ENCODE results near the gene MOB3B. TPM values are rescaled to one million over a fixed set of nuclear protein-coding genes. Genes with fewer than 3 reads are reported as not detected.
A peak's percentile ranks its signal among the peaks of the same experiment; 100 is the strongest.
"Not testable (repeated sequence)": the region's sequence is repeated elsewhere in the genome, so short reads cannot be mapped to it uniquely, and the experiment has no call there.

Gene MOB3B
- total RNA-seq, 1 donor from 2014 or later: 14.0 TPM

GRCh38 chr9:27504259-27504658 is 25.4 kb downstream of the MOB3B start:
- no peak overlapping the region for H3K4me3 Mint-ChIP-seq

GRCh38 chr9:27503623-27504022 is 26.0 kb downstream of the MOB3B start:
- peak overlapping the region; percentile 49 for H3K27ac ChIP-seq
- no peak for DNase-seq (ENCODE audit: low spot score)
- no peaks in the 10 kb centered on the region for H3K9me3 ChIP-seq (ENCODE audit: low read depth)
- Mint-ChIP-seq H3K27ac (peak overlapping the region; percentile 62), H3K27me3 (ENCODE audit: insufficient read depth, low read depth) (peaks cover 6% of the 10 kb centered on the region), H3K36me3 (peaks cover 22% of the 10 kb centered on the region), H3K9me3 (peaks cover 18% of the 10 kb centered on the region), H3K4me3 (no peak overlapping the region), H3K4me1 (peaks cover 21% of the 10 kb centered on the region)
- H3K4me1 ChIP-seq: peaks cover 35% of the 10 kb centered on the region
- H3K27me3 ChIP-seq: no peaks in the 10 kb centered on the region
- H3F3A ChIP-seq (ENCODE audit: low read depth): peaks cover 20% of the 10 kb centered on the region
- peaks cover 46% of the 10 kb centered on the region for H3K79me2 ChIP-seq (ENCODE audit: low read depth)
- TF ChIP-seq EZH2phosphoT487 (IDR thresholded peaks at IDR 0.05) (no peak), EZH2 (IDR thresholded peaks at IDR 0.05) (no peak)
- TF ChIP-seq, protein P1, sequence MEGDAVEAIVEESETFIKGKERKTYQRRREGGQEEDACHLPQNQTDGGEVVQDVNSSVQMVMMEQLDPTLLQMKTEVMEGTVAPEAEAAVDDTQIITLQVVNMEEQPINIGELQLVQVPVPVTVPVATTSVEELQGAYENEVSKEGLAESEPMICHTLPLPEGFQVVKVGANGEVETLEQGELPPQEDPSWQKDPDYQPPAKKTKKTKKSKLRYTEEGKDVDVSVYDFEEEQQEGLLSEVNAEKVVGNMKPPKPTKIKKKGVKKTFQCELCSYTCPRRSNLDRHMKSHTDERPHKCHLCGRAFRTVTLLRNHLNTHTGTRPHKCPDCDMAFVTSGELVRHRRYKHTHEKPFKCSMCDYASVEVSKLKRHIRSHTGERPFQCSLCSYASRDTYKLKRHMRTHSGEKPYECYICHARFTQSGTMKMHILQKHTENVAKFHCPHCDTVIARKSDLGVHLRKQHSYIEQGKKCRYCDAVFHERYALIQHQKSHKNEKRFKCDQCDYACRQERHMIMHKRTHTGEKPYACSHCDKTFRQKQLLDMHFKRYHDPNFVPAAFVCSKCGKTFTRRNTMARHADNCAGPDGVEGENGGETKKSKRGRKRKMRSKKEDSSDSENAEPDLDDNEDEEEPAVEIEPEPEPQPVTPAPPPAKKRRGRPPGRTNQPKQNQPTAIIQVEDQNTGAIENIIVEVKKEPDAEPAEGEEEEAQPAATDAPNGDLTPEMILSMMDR (IDR thresholded peaks at IDR 0.05): no peak
- H3K36me3 ChIP-seq: no peaks in the 10 kb centered on the region
- H2AFZ ChIP-seq (replicated peaks): no peak overlapping the region
- peak overlapping the region; percentile 21 for H3K4me2 ChIP-seq
- no peak overlapping the region for H3K4me3 ChIP-seq
- H3K9ac ChIP-seq: no peak overlapping the region
- H4K20me1 ChIP-seq (ENCODE audit: low read depth): peaks cover 10% of the 10 kb centered on the region

More at GRCh38 chr9:27504259-27504658, 25.4 kb downstream of the MOB3B start:
- Histone ChIP-seq H3K4me3 (no peak overlapping the region), H3F3A (ENCODE audit: low read depth) (peaks cover 17% of the 10 kb centered on the region), H2AFZ (replicated peaks) (no peak overlapping the region), H3K27me3 (no peaks in the 10 kb centered on the region), H3K9me3 (ENCODE audit: low read depth) (no peaks in the 10 kb centered on the region), H4K20me1 (ENCODE audit: low read depth) (peaks cover 6% of the 10 kb centered on the region), H3K9ac (no peak overlapping the region), H3K27ac (no peak overlapping the region), H3K4me1 (peaks cover 29% of the 10 kb centered on the region), H3K36me3 (no peaks in the 10 kb centered on the region), H3K4me2 (no peak overlapping the region), H3K79me2 (ENCODE audit: low read depth) (peaks cover 39% of the 10 kb centered on the region)
- Mint-ChIP-seq H3K27ac (no peak overlapping the region), H3K4me1 (peaks cover 16% of the 10 kb centered on the region), H3K27me3 (ENCODE audit: insufficient read depth, low read depth) (peaks cover 6% of the 10 kb centered on the region), H3K36me3 (peaks cover 27% of the 10 kb centered on the region), H3K9me3 (peaks cover 18% of the 10 kb centered on the region)
- DNase-seq (ENCODE audit: low spot score): no peak
- TF ChIP-seq, protein P1 (IDR thresholded peaks at IDR 0.05): no peak

GRCh38 chr9:27500902-27501301 is 28.7 kb downstream of the MOB3B start:
- H3K4me3 ChIP-seq; DNase-seq (ENCODE audit: low spot score); H3K27me3 ChIP-seq; H3K9ac ChIP-seq; H3K4me3 Mint-ChIP-seq; H3K27ac ChIP-seq; H3K4me2 ChIP-seq; H3K9me3 ChIP-seq (ENCODE audit: low read depth); H3K27ac Mint-ChIP-seq; H3K27me3 Mint-ChIP-seq (ENCODE audit: insufficient read depth, low read depth); H3K36me3 ChIP-seq; H2AFZ ChIP-seq (replicated peaks): not testable (repeated sequence)
- Histone ChIP-seq H3K79me2 (ENCODE audit: low read depth) (peaks cover 63% of the 10 kb centered on the region), H3F3A (ENCODE audit: low read depth) (peaks cover 37% of the 10 kb centered on the region), H4K20me1 (ENCODE audit: low read depth) (peaks cover 22% of the 10 kb centered on the region), H3K4me1 (peaks cover 62% of the 10 kb centered on the region)
- H3K4me1 Mint-ChIP-seq: peaks cover 43% of the 10 kb centered on the region
- peaks cover 15% of the 10 kb centered on the region for H3K9me3 Mint-ChIP-seq
- peaks cover 13% of the 10 kb centered on the region for H3K36me3 Mint-ChIP-seq

- H3K4me3 Mint-ChIP-seq: no peak overlapping the region
- Histone ChIP-seq H3K9ac (no peak overlapping the region), H3K4me2 (peak overlapping the region; percentile 33), H3K79me2 (ENCODE audit: low read depth) (peaks cover 69% of the 10 kb centered on the region), H3K4me3 (no peak overlapping the region), H4K20me1 (ENCODE audit: low read depth) (peaks cover 22% of the 10 kb centered on the region), H3K4me1 (peaks cover 67% of the 10 kb centered on the region), H3K27ac (no peak overlapping the region), H3K36me3 (no peaks in the 10 kb centered on the region), H3K9me3 (ENCODE audit: low read depth) (no peaks in the 10 kb centered on the region), H3K27me3 (no peaks in the 10 kb centered on the region), H3F3A (ENCODE audit: low read depth) (peaks cover 37% of the 10 kb centered on the region), H2AFZ (replicated peaks) (no peak overlapping the region)
- DNase-seq (ENCODE audit: low spot score): no peak
- H3K27ac Mint-ChIP-seq: no peak overlapping the region
- peaks cover 11% of the 10 kb centered on the region for H3K36me3 Mint-ChIP-seq
- H3K9me3 Mint-ChIP-seq: peaks cover 10% of the 10 kb centered on the region
- peaks cover 4% of the 10 kb centered on the region for H3K27me3 Mint-ChIP-seq (ENCODE audit: insufficient read depth, low read depth)
- no peak for TF ChIP-seq EZH2 (IDR thresholded peaks at IDR 0.05)
- TF ChIP-seq EZH2phosphoT487 (IDR thresholded peaks at IDR 0.05): no peak
- TF ChIP-seq, protein P1 (IDR thresholded peaks at IDR 0.05): no peak
- peaks cover 48% of the 10 kb centered on the region for H3K4me1 Mint-ChIP-seq
Measured at GRCh38 chr9:27499451-27499850, 30.2 kb downstream of the MOB3B start.
